CD1c-positive myeloid dendritic cell (primary cell): ENCODE results near the gene ELAC2.

Experiments used
- DNase-seq: peaks from one replicate; pipeline ENCODE4 v3.0.0-alpha.2; 2016; ENCODE audit errors: extremely low spot score

Gene ELAC2

GRCh38 chr17:13024016-13024415 lies 6.2 kb upstream of the ELAC2 start:
- no peak for DNase-seq

- DNase-seq = peak; percentile 39
Measured at GRCh38 chr17:13016881-13017654, 759 bp downstream of the ELAC2 start.

GRCh38 chr17:13014801-13015200 lies 3.0 kb downstream of the ELAC2 start:
- no peak for DNase-seq

GRCh38 chr17:13010959-13011358 lies 6.9 kb downstream of the ELAC2 start:
- DNase-seq = no peak

GRCh38 chr17:13008461-13008860 lies 9.4 kb downstream of the ELAC2 start:
- no peak for DNase-seq

GRCh38 chr17:13005530-13005929 lies 12.3 kb downstream of the ELAC2 start:
- no peak for DNase-seq

- no peak for DNase-seq
Measured at GRCh38 chr17:13004336-13004735, 13.5 kb downstream of the ELAC2 start.

- DNase-seq = no peak
Measured at GRCh38 chr17:13003927-13004326, 13.9 kb downstream of the ELAC2 start.

- DNase-seq = no peak
Measured at GRCh38 chr17:13003454-13003851, 14.4 kb downstream of the ELAC2 start.

- peak; percentile 47 for DNase-seq
Measured at GRCh38 chr17:13002761-13003453, 14.9 kb downstream of the ELAC2 start.

GRCh38 chr17:13001991-13002615 lies 15.7 kb downstream of the ELAC2 start:
- DNase-seq = peak; percentile 62

- DNase-seq = no peak
Measured at GRCh38 chr17:13000561-13000960, 17.3 kb downstream of the ELAC2 start.

GRCh38 chr17:12998874-12999273 lies 19.0 kb downstream of the ELAC2 start:
- DNase-seq = no peak

GRCh38 chr17:12998461-12998860 lies 19.4 kb downstream of the ELAC2 start:
- no peak for DNase-seq

GRCh38 chr17:12996941-12997340 lies 20.9 kb downstream of the ELAC2 start:
- DNase-seq = no peak

GRCh38 chr17:12996357-12996756 lies 21.5 kb downstream of the ELAC2 start:
- no peak for DNase-seq

GRCh38 chr17:12995896-12996295 lies 21.9 kb downstream of the ELAC2 start:
- no peak for DNase-seq

GRCh38 chr17:12995106-12995895 lies 22.5 kb downstream of the ELAC2 start:
- no peak for DNase-seq

- no peak for DNase-seq
Measured at GRCh38 chr17:12994341-12995074, 23.3 kb downstream of the ELAC2 start.

GRCh38 chr17:12993631-12994030 lies 24.2 kb downstream of the ELAC2 start:
- DNase-seq = no peak

GRCh38 chr17:12992676-12993075 lies 25.2 kb downstream of the ELAC2 start:
- DNase-seq = no peak
